T1000 (cell line): ENCODE results near the gene CARD18.
"Not testable (repeated sequence)": the region's sequence is repeated elsewhere in the genome, so short reads cannot be mapped to it uniquely, and the experiment has no call there.

ENCODE experiments used
- DNase-seq: peaks from one replicate; lab custom pipeline; 2025; ENCODE audit warnings: mixed read lengths; lab: John Stamatoyannopoulos, UW

The CARD18 gene

DNA sequence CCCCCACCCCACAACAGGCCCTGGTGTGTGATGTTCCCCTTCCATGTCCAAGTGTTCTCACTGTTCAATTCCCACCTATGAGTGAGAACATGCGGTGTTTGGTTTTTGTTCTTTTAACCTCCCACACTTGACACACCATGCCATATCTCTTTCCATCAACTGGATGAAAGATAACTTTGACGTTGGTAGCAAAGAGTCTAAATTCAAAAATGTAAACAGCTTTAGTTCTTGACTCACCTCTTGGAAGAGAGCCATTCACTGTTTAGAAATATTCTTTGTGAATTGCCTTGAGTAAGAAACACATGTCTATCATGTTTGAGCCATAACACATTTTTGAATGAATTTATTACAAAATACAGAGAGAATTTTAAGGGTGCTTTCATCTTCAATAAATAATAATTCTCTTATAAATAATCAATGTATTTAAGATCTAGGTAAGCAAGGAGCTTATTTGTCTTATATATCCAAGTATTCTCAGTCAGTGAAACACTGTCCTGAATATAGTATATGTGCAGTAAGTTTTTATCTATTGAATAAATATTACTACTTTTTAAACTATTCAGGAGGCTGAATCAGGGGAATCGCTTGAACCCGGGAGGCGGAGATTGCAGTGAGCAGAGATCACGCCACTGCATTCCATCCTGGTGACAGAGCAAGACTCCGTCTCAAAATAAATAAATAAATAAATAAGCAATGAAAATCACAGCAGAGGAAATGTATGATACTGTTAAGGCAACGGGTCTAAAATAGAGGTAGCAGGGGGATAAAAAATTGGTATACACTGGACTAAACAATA lies 6.7 kb downstream of the CARD18 start:
- peak; percentile 29 for DNase-seq

DNA sequence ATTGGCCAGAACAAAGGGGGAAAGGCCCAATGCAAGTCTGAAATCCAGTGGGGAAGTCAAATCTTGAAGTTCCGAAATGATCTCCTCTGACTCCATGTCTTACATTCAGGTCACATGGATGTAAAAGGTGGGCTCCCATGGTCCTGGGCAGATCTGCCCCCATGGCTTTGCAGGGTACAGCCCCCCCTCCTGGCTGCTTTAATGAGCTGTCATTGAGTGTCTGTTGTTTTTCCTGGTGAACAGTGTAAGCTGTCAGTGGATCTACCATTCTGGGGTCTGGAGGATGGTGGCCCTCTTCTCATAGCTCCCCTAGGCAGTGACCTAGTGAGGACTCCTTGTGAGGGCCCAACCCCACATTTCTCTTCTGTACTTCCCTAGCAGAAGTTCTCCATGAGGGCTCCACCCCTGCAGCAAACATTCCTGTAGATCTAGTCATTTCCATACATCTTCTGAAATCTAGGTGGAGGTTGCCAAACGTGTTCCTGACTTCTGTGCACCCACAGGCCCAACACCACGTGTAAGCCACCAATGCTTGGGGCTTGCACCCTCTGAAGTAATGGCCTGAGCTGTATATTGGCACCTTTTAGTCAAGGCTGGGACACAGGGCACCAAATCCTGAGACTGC lies 9.3 kb downstream of the CARD18 start:
- DNase-seq = no peak

DNA sequence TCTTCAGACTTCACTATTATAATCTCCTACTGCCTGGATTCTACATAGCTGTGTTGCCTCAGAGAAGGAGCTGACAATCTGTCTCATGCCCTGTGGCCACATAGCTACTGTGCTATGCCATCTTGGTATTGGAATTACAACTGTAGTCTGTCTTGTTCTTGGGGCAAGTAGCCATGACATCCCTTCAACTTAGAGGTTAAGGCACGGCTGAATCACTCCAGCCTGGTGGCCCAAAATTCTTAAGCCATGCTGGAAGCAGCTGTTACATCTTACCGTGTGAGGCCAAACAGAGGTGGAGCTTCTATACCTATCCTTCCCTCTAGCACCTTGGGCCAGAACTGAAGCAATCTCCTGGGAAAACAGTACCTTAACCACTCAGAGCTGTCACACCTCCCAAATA lies 14.8 kb downstream of the CARD18 start:
- DNase-seq = no peak

DNA sequence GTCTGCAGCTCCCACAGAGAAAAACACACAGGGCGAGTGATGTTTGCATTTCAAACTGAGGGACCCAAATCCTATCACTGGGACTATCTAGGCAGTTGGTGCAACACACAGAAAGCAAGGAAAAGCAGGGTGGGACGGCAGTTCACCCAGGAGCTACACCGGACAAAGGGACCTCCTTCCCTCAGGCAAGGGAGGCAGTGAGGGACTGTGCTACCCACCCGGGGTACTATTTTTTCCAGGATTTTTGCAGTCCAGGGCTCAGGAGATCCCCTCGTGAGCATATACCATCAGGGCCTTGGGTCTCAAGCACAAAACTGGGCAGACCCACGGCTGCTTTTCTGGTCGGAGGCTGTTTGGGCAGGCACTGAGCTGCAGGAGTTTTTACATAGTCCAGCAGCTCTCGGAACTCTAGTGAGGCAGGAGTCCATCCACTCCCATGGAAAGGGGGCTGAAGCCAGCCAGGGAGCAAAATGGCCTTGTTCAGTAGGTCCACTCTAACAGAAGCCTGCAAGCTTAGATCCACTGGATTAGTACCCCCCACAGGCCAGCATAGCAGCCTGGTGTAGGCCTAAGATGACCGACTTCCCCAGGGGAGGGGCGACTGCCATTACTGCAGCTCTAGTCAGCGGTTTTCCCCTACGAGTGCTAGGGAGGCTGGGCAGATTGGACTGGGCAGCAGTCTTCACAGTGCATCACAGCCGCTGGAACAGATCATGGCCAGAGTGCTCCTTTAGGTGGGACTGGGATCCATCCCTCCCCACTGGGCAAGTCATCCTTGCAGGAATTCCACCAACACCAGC lies 28.2 kb downstream of the CARD18 start:
- DNase-seq = no peak

DNA sequence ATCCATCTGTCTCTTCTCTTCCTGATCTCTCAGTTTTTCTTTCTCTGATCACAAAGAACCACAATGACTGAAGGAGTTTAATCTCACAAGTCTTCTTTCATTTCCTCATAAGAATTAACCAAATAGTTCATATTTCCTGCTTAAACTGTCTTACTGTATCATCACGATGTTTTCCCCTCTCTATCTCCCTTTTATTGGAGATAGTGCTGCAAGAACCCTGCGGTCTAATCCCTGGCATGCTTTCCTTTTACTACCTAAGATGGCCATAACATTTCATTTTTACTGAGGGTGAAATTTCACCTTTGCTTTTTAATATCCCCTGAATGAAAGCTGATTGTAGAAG lies 28.9 kb downstream of the CARD18 start:
- DNase-seq = no peak

DNA sequence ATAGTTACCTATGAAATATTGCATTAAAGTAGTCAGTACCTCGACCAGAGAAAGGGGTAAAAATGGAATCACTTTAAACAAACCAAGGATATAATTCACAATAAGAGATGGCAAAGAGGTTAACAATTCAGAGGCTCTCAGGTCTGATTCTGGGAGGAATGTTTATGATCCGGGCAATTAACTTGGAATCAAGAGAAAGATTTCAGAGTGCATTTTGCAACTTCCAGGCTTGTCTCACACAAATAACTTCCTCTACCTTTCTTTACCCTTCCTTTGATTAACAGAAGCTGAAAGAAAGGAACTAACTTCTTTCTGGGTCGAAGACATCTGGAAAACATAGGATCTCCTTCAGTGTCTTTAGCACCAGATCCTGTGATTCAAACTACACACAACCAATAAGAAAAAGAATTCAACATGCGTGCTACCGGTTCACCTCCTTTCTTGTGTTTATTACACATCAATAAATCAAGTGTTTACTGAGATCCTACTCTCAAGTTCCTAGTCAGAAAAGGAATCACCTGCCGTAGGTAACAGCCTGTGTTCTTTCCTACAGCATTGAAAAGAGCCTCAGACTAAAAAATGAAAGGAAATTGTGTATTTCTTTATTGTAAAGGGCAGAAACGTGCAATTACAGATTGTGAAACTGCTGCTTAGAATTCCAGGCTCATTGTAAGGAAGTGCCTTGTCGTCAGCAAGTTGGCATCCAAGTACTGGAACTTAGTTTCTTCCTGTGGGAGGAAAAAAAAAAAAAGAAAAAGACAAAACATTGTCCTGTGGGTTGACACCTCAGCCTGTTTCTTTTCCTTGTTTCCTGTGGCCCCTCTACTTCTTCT lies 29.5 kb downstream of the CARD18 start:
- DNase-seq = no peak

DNA sequence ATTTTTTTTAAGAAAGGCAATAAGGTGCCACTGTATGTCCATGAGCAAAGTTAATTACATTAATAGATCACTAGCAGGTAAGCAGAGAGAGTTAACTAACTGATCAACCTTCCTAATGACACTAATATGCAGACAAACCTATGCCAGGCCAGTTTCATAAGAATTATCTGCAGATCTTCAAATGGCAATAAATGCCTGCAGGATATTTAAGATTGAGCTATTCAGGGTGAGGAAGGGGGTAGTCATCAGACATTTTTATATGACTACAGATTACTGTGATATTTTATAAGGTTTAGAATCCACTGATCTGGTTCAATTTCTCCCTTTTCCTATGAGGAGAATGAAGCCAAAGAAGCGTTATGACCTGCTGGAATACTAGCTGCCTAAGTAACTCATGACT lies 30.2 kb downstream of the CARD18 start:
- no peak for DNase-seq

DNA sequence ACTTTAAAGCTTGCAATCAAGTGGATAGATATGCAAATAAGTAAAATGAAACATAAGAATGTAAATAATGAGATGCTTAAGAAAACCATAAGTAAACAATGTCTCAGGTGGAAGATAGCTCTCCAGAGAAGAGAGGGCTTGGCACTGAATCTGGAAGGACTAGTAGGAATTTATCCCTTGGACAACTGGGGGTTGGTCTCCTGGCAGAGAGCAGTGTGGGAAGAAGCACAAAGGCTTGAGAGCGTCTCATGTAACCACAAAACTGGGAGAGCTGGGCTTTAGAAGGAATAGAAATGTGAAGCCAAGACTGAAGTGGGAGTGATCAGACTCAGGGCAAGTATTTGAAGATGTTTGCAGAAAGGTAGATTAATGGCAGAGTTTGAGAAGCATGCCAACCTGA lies 31.3 kb downstream of the CARD18 start:
- no peak for DNase-seq

DNA sequence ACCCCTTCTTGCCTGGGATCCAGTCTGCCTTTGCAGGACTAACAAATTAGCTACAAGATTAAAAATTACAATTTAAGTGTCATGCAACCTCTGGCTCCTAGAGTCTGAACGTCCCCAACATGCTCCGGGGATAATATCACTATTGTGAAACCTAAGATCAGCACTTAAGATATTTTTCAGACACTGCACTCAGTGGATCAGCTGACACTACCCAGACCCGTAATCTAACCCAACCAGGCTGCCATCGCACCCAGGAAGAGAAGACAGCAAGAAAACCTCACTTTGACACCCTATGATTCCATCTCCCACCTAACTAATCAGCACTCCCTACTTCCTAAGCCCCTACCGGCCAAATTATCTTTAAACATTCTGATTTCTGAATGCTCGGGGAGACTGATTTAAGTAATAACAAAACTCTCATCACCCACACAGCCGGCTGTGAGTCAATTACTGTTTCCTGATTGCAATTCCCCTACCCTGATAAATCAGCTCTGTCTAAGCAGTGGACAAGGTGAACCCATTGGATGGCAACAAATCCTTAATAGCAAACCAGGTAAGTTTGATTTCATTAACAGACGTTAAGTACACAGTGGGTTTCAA lies 32.2 kb downstream of the CARD18 start:
- DNase-seq = not testable (repeated sequence)

DNA sequence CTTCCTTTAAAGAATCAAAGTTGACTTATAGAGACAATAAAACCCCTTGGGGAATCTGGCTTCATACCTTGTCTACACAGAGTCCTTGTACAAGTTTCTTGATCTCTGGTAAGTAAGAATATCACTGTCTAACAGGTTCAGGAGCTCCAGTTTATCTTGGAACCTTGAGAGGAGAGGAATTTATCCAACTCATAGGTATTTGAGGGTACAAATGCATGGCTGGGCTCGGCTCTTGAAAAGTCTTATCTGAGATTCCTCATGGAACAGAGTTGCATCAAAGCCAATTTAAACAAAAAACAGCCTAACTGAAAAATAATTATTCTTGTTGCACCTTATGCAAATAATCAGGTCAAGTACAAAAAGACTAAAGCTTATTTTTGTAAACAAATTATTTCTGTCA lies 33.4 kb downstream of the CARD18 start:
- no peak for DNase-seq

DNA sequence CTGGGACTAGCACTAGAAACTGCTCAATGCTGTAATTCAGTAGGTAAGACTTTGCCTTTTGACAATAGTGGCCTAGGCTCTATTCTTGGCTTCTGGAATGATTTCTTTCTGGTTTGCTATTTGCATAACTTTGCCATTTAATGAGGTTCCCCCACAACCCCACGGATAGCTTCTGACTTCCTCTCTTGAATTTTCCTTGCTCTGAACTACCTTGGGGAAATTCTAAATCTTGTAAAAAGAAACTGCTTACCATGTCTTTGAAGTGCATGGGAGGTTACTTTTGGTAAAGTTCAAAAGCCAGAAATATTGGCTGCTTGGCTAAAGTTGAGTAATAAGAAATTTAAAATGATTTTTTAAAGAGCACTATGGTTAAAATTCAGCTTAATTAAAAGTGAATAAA lies 35.3 kb downstream of the CARD18 start:
- DNase-seq = no peak

DNA sequence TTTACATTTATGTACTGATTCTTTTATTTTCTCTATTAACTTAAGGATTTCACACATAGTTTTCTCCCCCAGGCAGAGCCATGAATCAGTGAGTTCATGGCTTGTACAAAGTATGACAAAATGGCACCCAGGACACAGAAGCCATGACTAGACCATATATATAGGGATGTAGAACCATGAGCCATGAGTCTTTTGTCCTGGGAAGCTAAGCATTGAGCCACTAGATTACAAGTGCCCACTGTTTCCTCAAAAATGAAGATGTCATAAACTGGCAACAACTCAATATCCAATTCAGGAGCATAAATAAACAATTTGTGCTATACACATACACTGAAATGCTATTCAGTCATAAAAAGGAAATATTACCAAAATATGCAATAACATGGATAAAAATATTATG lies 36.2 kb downstream of the CARD18 start:
- DNase-seq = no peak

DNA sequence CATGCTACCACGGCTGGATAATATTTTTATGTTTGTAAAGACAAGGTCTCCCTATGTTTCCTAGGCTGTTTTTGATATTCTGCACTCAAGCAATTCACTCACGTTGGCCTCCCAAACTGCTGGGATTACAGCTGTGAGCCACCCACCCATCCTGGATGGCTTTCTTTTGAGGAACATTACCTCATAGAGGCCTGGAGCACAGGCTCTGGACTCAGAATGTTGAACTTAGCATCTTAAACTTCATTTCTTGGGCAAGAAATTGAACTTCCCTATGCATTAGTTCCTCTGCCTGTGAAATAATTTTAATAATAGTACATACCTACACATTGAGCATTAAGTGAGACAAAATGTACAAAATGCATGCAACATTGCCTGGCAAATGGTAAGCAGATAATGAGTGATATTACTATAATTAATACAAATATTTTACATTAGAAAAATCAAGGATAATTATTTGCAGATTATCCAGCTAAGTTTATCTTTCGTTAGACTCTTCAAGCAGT lies 37.4 kb downstream of the CARD18 start:
- DNase-seq = not testable (repeated sequence)

DNA sequence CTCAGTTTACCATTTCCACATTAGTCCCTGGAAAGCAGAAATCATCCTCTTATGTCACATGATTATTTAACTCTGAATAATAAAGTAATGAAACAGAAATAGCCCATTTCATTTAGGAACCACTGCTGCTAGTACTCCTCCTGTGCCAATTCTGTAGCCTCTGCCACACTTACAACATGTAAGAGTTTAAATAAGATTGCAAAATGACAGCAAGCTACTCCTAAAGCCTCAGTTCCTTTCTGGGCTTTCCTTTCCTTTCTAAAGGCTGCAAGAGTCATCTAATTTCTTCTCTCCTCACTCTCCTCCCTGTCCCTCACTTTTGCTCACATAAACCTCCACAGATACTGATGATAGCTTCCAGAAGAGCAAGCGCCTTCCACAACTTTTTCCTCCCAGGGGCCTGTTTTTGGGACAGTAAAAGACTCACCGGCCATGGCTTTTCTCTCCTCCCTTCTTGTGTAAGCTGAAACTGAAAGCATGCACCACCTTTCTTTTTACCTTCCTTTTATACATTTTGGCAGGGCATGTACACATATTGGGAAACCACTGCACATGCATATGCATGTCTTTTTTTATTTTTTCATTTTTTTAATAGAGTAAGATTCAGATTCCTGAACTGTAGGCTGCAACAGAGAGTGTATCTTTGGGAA lies 38.5 kb downstream of the CARD18 start:
- no peak for DNase-seq

DNA sequence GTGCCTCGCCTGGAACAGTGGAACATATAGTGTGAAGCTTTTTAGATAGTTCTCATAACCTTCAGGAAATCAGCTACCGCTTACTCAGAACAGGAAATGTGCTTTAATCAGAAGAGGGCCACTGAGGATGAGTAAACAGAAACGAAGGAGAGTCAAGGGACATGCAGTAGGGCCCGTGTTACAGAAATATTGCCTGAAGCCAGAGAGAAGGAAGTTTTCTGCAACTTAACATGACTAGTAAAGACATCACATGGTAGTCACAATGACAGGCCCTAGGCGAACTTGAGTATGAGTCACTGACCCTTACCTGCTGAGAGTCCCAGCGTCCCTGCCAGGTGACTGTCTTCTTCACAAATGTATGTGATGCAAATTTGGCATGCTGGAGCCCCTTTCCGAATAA lies 39.4 kb downstream of the CARD18 start:
- no peak for DNase-seq

DNA sequence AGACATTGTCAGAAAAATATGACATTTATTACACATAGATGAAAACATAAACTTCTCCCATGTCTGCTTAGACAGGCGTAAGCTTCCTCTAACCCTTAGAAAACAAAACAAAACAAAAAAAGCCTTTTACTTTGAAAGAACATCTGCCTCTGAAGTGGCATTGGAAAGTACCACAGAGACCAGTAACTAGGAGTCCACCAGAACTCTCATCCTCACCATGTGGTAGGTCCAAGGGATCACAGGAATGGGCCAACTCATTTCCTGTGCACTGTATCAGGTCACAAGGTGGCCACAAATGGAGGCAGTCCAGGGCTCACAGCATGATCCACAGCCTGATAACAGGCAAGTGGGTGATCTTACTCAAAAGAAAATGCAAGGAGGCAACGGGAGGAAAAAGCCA lies 40.0 kb downstream of the CARD18 start:
- not testable (repeated sequence) for DNase-seq

DNA sequence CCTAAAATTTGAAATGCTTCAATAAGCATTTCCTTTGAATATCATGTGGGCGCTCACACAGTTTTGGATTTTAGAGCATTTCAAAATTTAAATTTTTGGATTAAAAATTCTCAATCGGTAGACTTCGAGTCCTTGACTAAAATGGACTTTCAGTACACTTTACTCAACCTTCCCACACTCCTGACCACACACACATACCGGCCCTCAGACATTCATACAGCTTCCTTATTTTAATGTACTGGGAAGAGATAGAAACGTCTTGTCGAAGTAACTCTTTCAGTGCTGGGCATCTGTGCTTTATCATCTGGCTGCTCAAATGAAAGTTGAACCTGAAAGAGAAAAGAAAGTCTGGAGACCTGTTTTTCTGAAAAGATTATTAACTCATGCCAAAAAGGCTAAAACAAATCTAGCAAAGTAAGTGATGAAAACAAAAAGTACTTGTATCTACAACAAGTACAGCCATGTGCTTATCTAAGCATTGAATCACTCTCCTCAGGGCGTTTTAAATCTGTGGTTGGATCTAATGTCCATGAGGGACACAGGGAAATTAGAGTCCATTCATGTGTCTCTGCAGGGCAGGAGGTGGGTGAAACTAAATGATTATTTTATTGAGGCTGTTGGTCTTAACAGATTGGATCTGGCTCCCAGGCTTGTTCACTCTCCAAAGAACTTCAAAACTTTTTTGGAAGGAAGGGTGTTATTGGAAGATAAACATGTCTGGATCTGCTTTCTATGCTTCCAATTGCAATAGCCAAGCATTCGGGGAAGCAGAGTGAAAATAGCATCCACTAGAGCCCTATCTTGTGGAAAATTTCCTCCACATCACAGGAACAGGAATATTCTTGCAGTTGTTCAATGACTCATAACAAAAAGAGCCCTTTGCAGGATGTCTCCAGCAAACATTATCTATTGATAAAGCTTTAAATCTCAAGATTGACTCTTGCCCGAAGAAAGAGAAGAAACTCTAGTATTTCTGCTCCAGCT lies 47.0 kb downstream of the CARD18 start:
- DNase-seq = no peak
